Lower lobe of right lung (tissue), 2 donors: ENCODE results near the gene XIRP1. TPM values are rescaled to one million over a fixed set of nuclear protein-coding genes. Genes with fewer than 3 reads are reported as not detected.
A peak's percentile ranks its signal among the peaks of the same experiment; 100 is the strongest.

Experiments used
- ATAC-seq, 2 donors: fragments of 200-7000 bp; cut with Tn5 transposase; one replicate each; pipeline ENCODE4 v1.9.1; 2020 to 2022; ENCODE audit warnings: mild to moderate bottlenecking in 2 of 2, moderate library complexity in 2 of 2
- DNase-seq: peaks from one replicate; pipeline ENCODE4 v3.0.0-alpha.2; 2020
- H3K27ac ChIP-seq: fragments of 200-600 bp; one replicate; pipeline ENCODE4 v1.8.0; 2022
- H3K27me3 ChIP-seq: fragments of 200-600 bp; one replicate; pipeline ENCODE4 v1.8.0; 2022; ENCODE audit warnings: low read depth
- H3K36me3 ChIP-seq: fragments of 200-600 bp; one replicate; pipeline ENCODE4 v1.8.0; 2022; ENCODE audit warnings: mild to moderate bottlenecking
- H3K4me1 ChIP-seq: fragments of 200-600 bp; one replicate; pipeline ENCODE4 v1.8.0; 2022
- H3K4me3 ChIP-seq: fragments of 200-600 bp; one replicate; pipeline ENCODE4 v1.8.0; 2022; ENCODE audit warnings: mild to moderate bottlenecking
- H3K9me3 ChIP-seq: fragments of 200-600 bp; one replicate; pipeline ENCODE4 v1.8.0; 2022
- CTCF ChIP-seq: fragments of 200-600 bp; IDR thresholded peaks from one replicate; pipeline ENCODE4 v1.8.0; 2022; ENCODE audit warnings: antibody characterized with exemption, mild to moderate bottlenecking
- intact Hi-C: fragments of 100-400 bp; cut with DNase I; formaldehyde crosslinking; loops from one replicate; pipeline ENCODE4 v1.11.0; 2022
- long read RNA-seq: library from polyadenylated mRNA; unstranded; transcript quantifications from one replicate; pipeline ENCODE4 v2.0.0, GENCODE V29; 2021
- total RNA-seq: library from RNA; stranded (reverse); fragmentation: NEBNext Ultra II Directional; extraction: Animal tissue kit (Norgen Biotek cat#: 25700); gene quantifications from one replicate; pipeline ENCODE4 v1.2.1, GENCODE V29; 2021
- donor health status: DM: no; HTN: yes; CAD: no; lungs with severe emphysema.

XIRP1 gene
- not detected for total RNA-seq
- long read RNA-seq = 0 reads

GRCh38 chr3:39192490-39193092 is at the start of gene XIRP1:
Gene XIRP1 (minus strand): TSS chr3:39192595. CDS start chr3:39189445, 3,150 bp downstream.
- H3K36me3 ChIP-seq = no peaks in the 10 kb centered on the region
- DNase-seq (no peak), ATAC-seq (no peak)
- H3K4me3 ChIP-seq = no peak within 1 kb of the TSS
- TF ChIP-seq CTCF = no peak
- H3K27me3 ChIP-seq = no peaks in the 10 kb centered on the region
- intact Hi-C loops = no loop called here
- no peaks in the 10 kb centered on the region for H3K9me3 ChIP-seq
- H3K27ac ChIP-seq = no peak within 1 kb of the TSS
- peaks cover 8% of the 10 kb centered on the region for H3K4me1 ChIP-seq

GRCh38 chr3:39241561-39241960 is 49.2 kb upstream of the XIRP1 start:
- Histone ChIP-seq H3K4me3 (no peak overlapping the region), H3K4me1 (no peaks in the 10 kb centered on the region), H3K27me3 (no peaks in the 10 kb centered on the region), H3K9me3 (no peaks in the 10 kb centered on the region), H3K36me3 (no peaks in the 10 kb centered on the region), H3K27ac (no peak overlapping the region)
- ATAC-seq (peak in 1 of 2 donors; percentile 17), DNase-seq (no peak)
- no peak for TF ChIP-seq CTCF
- intact Hi-C loops = no loop called here

GRCh38 chr3:39237027-39237426 is 44.6 kb upstream of the XIRP1 start:
- DNase-seq (no peak), ATAC-seq (no peak)
- Histone ChIP-seq H3K27ac (no peak overlapping the region), H3K4me3 (no peak overlapping the region), H3K9me3 (no peaks in the 10 kb centered on the region), H3K36me3 (no peaks in the 10 kb centered on the region), H3K27me3 (no peaks in the 10 kb centered on the region), H3K4me1 (no peaks in the 10 kb centered on the region)
- no peak for TF ChIP-seq CTCF
- intact Hi-C loops = no loop called here

GRCh38 chr3:39234651-39235050 is 42.3 kb upstream of the XIRP1 start:
- no peaks in the 10 kb centered on the region for H3K27me3 ChIP-seq
- no peak overlapping the region for H3K27ac ChIP-seq
- ATAC-seq = no peak
- no peak for TF ChIP-seq CTCF
- intact Hi-C loops = no loop called here
- no peaks in the 10 kb centered on the region for H3K4me1 ChIP-seq
- no peak for DNase-seq
- H3K9me3 ChIP-seq = no peaks in the 10 kb centered on the region
- H3K36me3 ChIP-seq = no peaks in the 10 kb centered on the region
- no peak overlapping the region for H3K4me3 ChIP-seq

- intact Hi-C loops = no loop called here
- TF ChIP-seq CTCF = no peak
- no peaks in the 10 kb centered on the region for H3K36me3 ChIP-seq
- H3K27me3 ChIP-seq = no peaks in the 10 kb centered on the region
- H3K4me3 ChIP-seq = no peak overlapping the region
- H3K4me1 ChIP-seq = no peaks in the 10 kb centered on the region
- no peak for ATAC-seq
- H3K9me3 ChIP-seq = no peaks in the 10 kb centered on the region
- H3K27ac ChIP-seq = no peak overlapping the region
- DNase-seq = no peak
Observed at GRCh38 chr3:39232859-39233258, 40.5 kb upstream of the XIRP1 start.

- Histone ChIP-seq H3K4me1 (no peaks in the 10 kb centered on the region), H3K27ac (no peak overlapping the region), H3K36me3 (no peaks in the 10 kb centered on the region), H3K9me3 (no peaks in the 10 kb centered on the region), H3K27me3 (no peaks in the 10 kb centered on the region), H3K4me3 (no peak overlapping the region)
- DNase-seq (no peak), ATAC-seq (no peak)
- intact Hi-C loops = no loop called here
- TF ChIP-seq CTCF = no peak
Observed at GRCh38 chr3:39230453-39230852, 38.1 kb upstream of the XIRP1 start.
